CD14-positive monocyte (primary cell): ENCODE data around the gene MOXD1. TPM values are rescaled to one million over a fixed set of nuclear protein-coding genes. Genes with fewer than 3 reads are reported as not detected.

Experiments used
- DNase-seq, 3 donors: peaks; one replicate each; pipeline ENCODE4 v3.0.0-alpha.2; 2011 to 2022
- H2AFZ ChIP-seq: 2 replicates; pipeline ENCODE4 v1.6.0; 2012; ENCODE audit warnings: mild to moderate bottlenecking, low read depth, low read length, inconsistent platforms; ENCODE audit not compliant: insufficient read depth, poor library complexity, severe bottlenecking
- H3K27ac ChIP-seq, 2 donors: 1 replicate in 1 of 2; 2 replicates in 1 of 2; pipeline ENCODE4 v1.5.1; 2012 to 2013; ENCODE audit warnings: low read length in 2 of 2, control low read depth in 1 of 2, inconsistent platforms in 1 of 2, low read depth in 1 of 2, mild to moderate bottlenecking in 1 of 2
- H3K27me3 ChIP-seq, 2 donors: one replicate each; pipeline versions ENCODE4 v1.6.0 to v1.6.1; 2011 to 2013; ENCODE audit warnings: low read length in 2 of 2; ENCODE audit not compliant: control insufficient read depth in 2 of 2, insufficient read depth in 2 of 2
- H3K36me3 ChIP-seq, 2 donors: replicated peaks in 1 of 2; 1 replicate in 1 of 2; 2 replicates in 1 of 2; pipeline versions ENCODE4 v1.5.1 to v1.6.1; 2012 to 2013; ENCODE audit warnings: low read length in 2 of 2, control low read depth in 1 of 2, inconsistent platforms in 1 of 2, mild to moderate bottlenecking in 1 of 2; ENCODE audit not compliant: insufficient read depth in 2 of 2, control insufficient read depth in 1 of 2
- H3K4me1 ChIP-seq, 2 donors: 1 replicate in 1 of 2; 2 replicates in 1 of 2; pipeline versions ENCODE4 v1.5.1 to v1.6.1; 2012 to 2013; ENCODE audit warnings: low read length in 2 of 2, control low read depth in 1 of 2, inconsistent platforms in 1 of 2, mild to moderate bottlenecking in 1 of 2, moderate library complexity in 1 of 2; ENCODE audit not compliant: insufficient read depth in 2 of 2, control insufficient read depth in 1 of 2
- H3K4me2 ChIP-seq: replicated peaks from 2 replicates; pipeline ENCODE3; 2012; ENCODE audit warnings: low read length, moderate library complexity, mild to moderate bottlenecking; ENCODE audit not compliant: poor library complexity, severe bottlenecking; ENCODE audit errors: extremely low read depth
- H3K4me3 ChIP-seq, 3 experiments: fragments of 200-600 bp in 1 of 3; sonication (generic) in 1 of 3; replicated peaks in 1 of 3; 1 replicate in 2 of 3; 2 replicates in 1 of 3; pipeline ENCODE4 v1.5.1; 2011 to 2013; ENCODE audit warnings: low read length in 3 of 3, mild to moderate bottlenecking in 3 of 3, control low read depth in 2 of 3, low read depth in 2 of 3, inconsistent platforms in 1 of 3, moderate library complexity in 1 of 3
- H3K79me2 ChIP-seq: 2 replicates; pipeline ENCODE4 v1.6.0; 2012; ENCODE audit warnings: mild to moderate bottlenecking, control low read depth, inconsistent platforms, low read length, moderate library complexity; ENCODE audit not compliant: insufficient read depth
- H3K9ac ChIP-seq: 2 replicates; pipeline ENCODE4 v1.6.0; 2017; ENCODE audit warnings: low read length, mild to moderate bottlenecking; ENCODE audit not compliant: insufficient read depth, poor library complexity, severe bottlenecking
- H3K9me3 ChIP-seq, 2 donors: replicated peaks in 1 of 2; 1 replicate in 1 of 2; 2 replicates in 1 of 2; pipeline versions ENCODE4 v1.5.1 to v1.6.1; 2012 to 2013; ENCODE audit warnings: low read length in 2 of 2, control low read depth in 1 of 2; ENCODE audit not compliant: control insufficient read depth in 1 of 2, insufficient read depth in 1 of 2
- H4K20me1 ChIP-seq: 2 replicates; pipeline ENCODE4 v1.6.0; 2012; ENCODE audit warnings: mild to moderate bottlenecking, low read length, control low read depth, moderate library complexity; ENCODE audit not compliant: insufficient read depth
- H3K27ac Mint-ChIP-seq, 7 donors: one replicate each; pipeline ENCODE4 v1.8.0; 2020; ENCODE audit warnings: mild to moderate bottlenecking in 7 of 7, mixed read lengths in 7 of 7, moderate library complexity in 6 of 7, inconsistent platforms in 2 of 7
- H3K27me3 Mint-ChIP-seq, 3 donors: one replicate each; pipeline ENCODE4 v1.8.0; 2021 to 2022; ENCODE audit warnings: low read depth in 3 of 3, mild to moderate bottlenecking in 3 of 3, mixed read lengths in 3 of 3, moderate library complexity in 3 of 3, inconsistent platforms in 1 of 3
- H3K36me3 Mint-ChIP-seq, 2 donors: one replicate each; pipeline ENCODE4 v1.8.0; 2020; ENCODE audit warnings: mixed read lengths in 2 of 2, inconsistent platforms in 1 of 2, mild to moderate bottlenecking in 1 of 2
- H3K4me1 Mint-ChIP-seq: one replicate; pipeline ENCODE4 v1.8.0; 2020; ENCODE audit warnings: mild to moderate bottlenecking, mixed read lengths
- H3K4me3 Mint-ChIP-seq, 2 donors: one replicate each; pipeline ENCODE4 v1.8.0; 2020; ENCODE audit warnings: mild to moderate bottlenecking in 2 of 2, mixed read lengths in 2 of 2, moderate library complexity in 1 of 2
- H3K9me3 Mint-ChIP-seq, 7 donors: one replicate each; pipeline ENCODE4 v1.8.0; 2020 to 2022; ENCODE audit warnings: mixed read lengths in 7 of 7, mild to moderate bottlenecking in 6 of 7, moderate library complexity in 6 of 7, inconsistent platforms in 2 of 7
- CTCF ChIP-seq: fragments of 200-600 bp; IDR thresholded peaks from one replicate; pipeline ENCODE4 v1.8.0; 2022; ENCODE audit warnings: antibody characterized with exemption, mild to moderate bottlenecking
- WGBS: methylation state at CpG from one replicate; pipeline ENCODE4 v1.1.5; 2013; ENCODE audit warnings: missing lambda C conversion rate; ENCODE audit not compliant: insufficient coverage; 5-methylcytosine and 5-hydroxymethylcytosine counted together
- intact Hi-C, 2 donors: fragments of 100-400 bp; cut with micrococcal nuclease; formaldehyde crosslinking; loops; one replicate each; pipeline versions ENCODE4 v1.15.0 to v1.15.1; 2023
- polyA plus RNA-seq, 3 donors: library from polyadenylated mRNA; depleted of rRNA in 1 of 3; unstranded in 2 of 3; stranded (reverse) in 1 of 3; fragments of 300-500 nt in 2 of 3; fragments of >200 nt in 1 of 3; fragmentation: Illumina TruSeq in 2 of 3; gene quantifications; 1 replicate in 2 of 3; 2 replicates in 1 of 3; pipeline ENCODE4 v1.2.3, GENCODE V29; 2012 to 2021

MOXD1 gene
- polyA plus RNA-seq, 3 donors = not detected

- Mint-ChIP-seq H3K27ac (no peak overlapping the region), H3K4me1 (no peaks in the 10 kb centered on the region), H3K9me3 (peaks cover 0 to 2% (median 0%) of the 10 kb centered on the region in 7 donors), H3K36me3 (no peaks in the 10 kb centered on the region), H3K4me3 (no peak overlapping the region), H3K27me3 (peaks cover 5% of the 10 kb centered on the region in 3 donors)
- Histone ChIP-seq H3K27me3 (no peaks in the 10 kb centered on the region), H4K20me1 (no peaks in the 10 kb centered on the region), H3K27ac (no peak overlapping the region), H3K4me3 (no peak overlapping the region), H3K4me1 (no peaks in the 10 kb centered on the region), H3K9me3 (no peaks in the 10 kb centered on the region), H3K9ac (no peak overlapping the region), H3K4me2 (no peak overlapping the region), H3K36me3 (no peaks in the 10 kb centered on the region), H3K79me2 (no peaks in the 10 kb centered on the region), H2AFZ (no peak overlapping the region)
- TF ChIP-seq CTCF = no peak
- DNase-seq = no peak
- WGBS = no CpG with 5 or more reads among the region's 2 CpGs
- intact Hi-C loops = no loop called here
These were observed 142.2 kb downstream of the MOXD1 start for GRCh38 chr6:132259070-132259469.

- no peaks in the 10 kb centered on the region for H4K20me1 ChIP-seq
- H3K36me3 ChIP-seq = no peaks in the 10 kb centered on the region
- H3K9ac ChIP-seq = no peak overlapping the region
- H3K27ac Mint-ChIP-seq = no peak overlapping the region
- H3K27me3 ChIP-seq = no peaks in the 10 kb centered on the region
- H3K4me1 ChIP-seq = no peaks in the 10 kb centered on the region
- no peak overlapping the region for H2AFZ ChIP-seq
- no CpG with 5 or more reads among the region's 1 CpG for WGBS
- H3K4me1 Mint-ChIP-seq = no peaks in the 10 kb centered on the region
- DNase-seq = no peak
- no peak overlapping the region for H3K4me3 Mint-ChIP-seq
- peaks cover 0 to 2% (median 0%) of the 10 kb centered on the region in 7 donors for H3K9me3 Mint-ChIP-seq
- no peaks in the 10 kb centered on the region for H3K79me2 ChIP-seq
- no peak overlapping the region for H3K4me2 ChIP-seq
- no peak overlapping the region for H3K27ac ChIP-seq
- no peak for TF ChIP-seq CTCF
- intact Hi-C loops = no loop called here
- no peaks in the 10 kb centered on the region for H3K36me3 Mint-ChIP-seq
- H3K9me3 ChIP-seq = no peaks in the 10 kb centered on the region
- no peak overlapping the region for H3K4me3 ChIP-seq
- H3K27me3 Mint-ChIP-seq = peaks cover 5% of the 10 kb centered on the region in 3 donors
These were observed 143.7 kb downstream of the MOXD1 start for GRCh38 chr6:132257561-132257960.
